Type B pancreatic cell (in vitro differentiated cells): ENCODE results near the gene LMX1A. TPM values are rescaled to one million over a fixed set of nuclear protein-coding genes. Genes with fewer than 3 reads are reported as not detected.

Experiments
- DNase-seq: peaks from one replicate; pipeline ENCODE4 v3.0.0; 2021; ENCODE audit warnings: mixed read lengths; ENCODE audit not compliant: unreplicated experiment; ENCODE audit errors: extremely low spot score
- H3K27ac Mint-ChIP-seq: 2 replicates; pipeline ENCODE4 v1.8.0; 2021; ENCODE audit warnings: mild to moderate bottlenecking, mixed read lengths
- H3K27me3 Mint-ChIP-seq: 2 replicates; pipeline ENCODE4 v1.8.0; 2021; ENCODE audit warnings: mixed read lengths
- H3K36me3 Mint-ChIP-seq: 2 replicates; pipeline ENCODE4 v1.8.0; 2021; ENCODE audit warnings: mixed read lengths
- H3K4me1 Mint-ChIP-seq: one replicate; pipeline ENCODE4 v1.8.0; 2021; ENCODE audit warnings: mixed read lengths; ENCODE audit not compliant: unreplicated experiment
- H3K4me3 Mint-ChIP-seq: 2 replicates; pipeline ENCODE4 v1.8.0; 2021; ENCODE audit warnings: mild to moderate bottlenecking, mixed read lengths
- H3K9me3 Mint-ChIP-seq: 2 replicates; pipeline ENCODE4 v1.8.0; 2021; ENCODE audit warnings: mixed read lengths
- total RNA-seq: library from RNA; stranded (reverse); gene quantifications from 2 replicates; pipeline ENCODE4 v1.2.1, GENCODE V29; 2021; ENCODE audit warnings: low replicate concordance
- TF ChIP-seq, protein P1 (sequence below): fragments of 200-600 bp; sonication (generic); conservative IDR thresholded peaks from 2 replicates; pipeline ENCODE4 v1.5.0; 2021; ENCODE audit warnings: antibody characterized with exemption, mild to moderate bottlenecking

LMX1A gene
- total RNA-seq, 1 donor from 2014 or later = 34.4 TPM

DNA sequence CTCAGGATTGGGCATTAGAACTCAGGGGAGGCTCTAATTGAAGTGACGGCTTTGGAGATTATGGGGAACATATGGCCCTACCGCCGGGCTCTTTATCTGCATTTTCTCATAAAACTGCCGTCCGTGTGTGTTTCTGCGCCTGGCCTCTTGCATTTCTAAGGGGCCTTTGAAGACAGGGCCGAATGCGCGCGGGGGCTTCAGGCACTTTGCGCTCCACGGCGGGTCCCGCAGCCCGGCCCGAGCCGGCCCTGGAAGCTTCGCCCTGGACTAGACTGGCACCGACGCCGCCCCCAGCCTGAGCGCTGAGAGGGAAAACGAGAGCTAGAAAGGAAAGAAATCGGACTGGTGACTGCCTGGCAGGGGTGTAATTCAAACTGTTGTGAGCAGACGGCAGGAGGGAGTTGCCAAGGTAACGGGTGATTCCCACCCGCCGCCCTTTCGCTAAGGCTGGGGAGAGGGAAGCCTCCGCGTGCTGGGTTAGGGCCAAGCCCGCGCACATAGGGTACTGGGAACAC, 120.7 kb downstream of the LMX1A start:
- peak; percentile 73 for DNase-seq
- peaks cover 85% of the 10 kb centered on the region for H3K27me3 Mint-ChIP-seq

DNA sequence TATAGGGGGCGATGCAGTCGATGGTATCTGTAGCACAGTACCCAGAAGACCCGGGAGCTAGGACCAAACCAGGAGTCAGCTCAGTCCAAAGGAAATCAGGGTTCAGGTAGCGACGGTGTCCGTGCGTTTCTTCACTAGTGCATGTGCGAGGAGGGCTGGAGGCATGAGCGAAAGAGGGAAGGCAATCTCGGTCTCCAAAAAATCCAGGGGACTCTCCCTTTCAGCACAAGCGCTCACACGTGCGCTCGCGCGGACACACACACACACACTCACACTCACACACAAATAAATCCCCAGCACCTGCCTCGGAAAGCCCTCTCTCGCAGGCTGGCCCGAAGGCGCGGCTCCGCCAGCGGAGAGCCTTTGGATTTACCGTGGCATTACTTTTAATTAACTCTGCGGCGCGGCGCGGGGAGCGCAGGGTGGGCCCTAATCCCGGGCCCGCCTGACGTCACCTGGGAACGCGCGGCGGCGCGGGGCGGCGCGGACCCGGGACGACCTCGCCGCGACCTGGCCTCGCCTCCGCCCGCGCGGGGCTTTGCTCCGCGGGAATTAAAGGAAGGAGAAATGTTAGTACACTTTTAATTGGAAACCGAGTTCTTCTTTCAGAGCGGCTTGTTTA, 121.2 kb downstream of the LMX1A start:
- H3K36me3 Mint-ChIP-seq = no peaks in the 10 kb centered on the region
- no peak for DNase-seq
- TF ChIP-seq, protein P1, sequence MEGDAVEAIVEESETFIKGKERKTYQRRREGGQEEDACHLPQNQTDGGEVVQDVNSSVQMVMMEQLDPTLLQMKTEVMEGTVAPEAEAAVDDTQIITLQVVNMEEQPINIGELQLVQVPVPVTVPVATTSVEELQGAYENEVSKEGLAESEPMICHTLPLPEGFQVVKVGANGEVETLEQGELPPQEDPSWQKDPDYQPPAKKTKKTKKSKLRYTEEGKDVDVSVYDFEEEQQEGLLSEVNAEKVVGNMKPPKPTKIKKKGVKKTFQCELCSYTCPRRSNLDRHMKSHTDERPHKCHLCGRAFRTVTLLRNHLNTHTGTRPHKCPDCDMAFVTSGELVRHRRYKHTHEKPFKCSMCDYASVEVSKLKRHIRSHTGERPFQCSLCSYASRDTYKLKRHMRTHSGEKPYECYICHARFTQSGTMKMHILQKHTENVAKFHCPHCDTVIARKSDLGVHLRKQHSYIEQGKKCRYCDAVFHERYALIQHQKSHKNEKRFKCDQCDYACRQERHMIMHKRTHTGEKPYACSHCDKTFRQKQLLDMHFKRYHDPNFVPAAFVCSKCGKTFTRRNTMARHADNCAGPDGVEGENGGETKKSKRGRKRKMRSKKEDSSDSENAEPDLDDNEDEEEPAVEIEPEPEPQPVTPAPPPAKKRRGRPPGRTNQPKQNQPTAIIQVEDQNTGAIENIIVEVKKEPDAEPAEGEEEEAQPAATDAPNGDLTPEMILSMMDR = no peak
- H3K4me1 Mint-ChIP-seq = peaks cover 18% of the 10 kb centered on the region
- peak overlapping the region; percentile 87 for H3K4me3 Mint-ChIP-seq
- H3K27ac Mint-ChIP-seq = peak overlapping the region; percentile 78
- no peaks in the 10 kb centered on the region for H3K9me3 Mint-ChIP-seq
- H3K27me3 Mint-ChIP-seq = peaks cover 84% of the 10 kb centered on the region

More for the DNA sequence above, 120.7 kb downstream of the LMX1A start:
- Mint-ChIP-seq H3K9me3 (no peaks in the 10 kb centered on the region), H3K36me3 (no peaks in the 10 kb centered on the region), H3K4me1 (peaks cover 18% of the 10 kb centered on the region), H3K4me3 (peak overlapping the region; percentile 87), H3K27ac (peak overlapping the region; percentile 78)
- TF ChIP-seq, protein P1 = no peak

DNA sequence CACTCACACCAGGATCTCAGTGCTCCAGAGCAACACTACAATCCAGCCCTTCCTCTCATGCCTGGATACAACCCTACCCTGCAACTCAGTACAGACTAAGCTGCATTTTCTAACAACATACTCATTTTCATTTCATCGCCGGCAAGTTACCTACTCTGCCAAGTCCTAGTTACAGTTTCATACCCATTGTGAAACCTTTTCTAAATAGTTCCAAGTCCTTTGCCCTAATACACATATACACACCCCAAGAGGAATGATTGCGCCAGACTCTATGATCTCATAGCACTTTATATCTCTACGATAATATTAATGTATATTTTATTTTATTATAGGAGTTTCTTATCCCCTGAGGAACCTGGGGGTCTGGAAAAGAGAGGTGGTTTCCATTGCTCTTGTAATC, 122.4 kb downstream of the LMX1A start:
- TF ChIP-seq, protein P1 = no peak
- H3K27me3 Mint-ChIP-seq = peaks cover 79% of the 10 kb centered on the region
- DNase-seq = no peak
- H3K9me3 Mint-ChIP-seq = no peaks in the 10 kb centered on the region
- H3K27ac Mint-ChIP-seq = no peak overlapping the region
- no peaks in the 10 kb centered on the region for H3K36me3 Mint-ChIP-seq
- H3K4me1 Mint-ChIP-seq = peaks cover 18% of the 10 kb centered on the region
- H3K4me3 Mint-ChIP-seq = peak overlapping the region; percentile 27

DNA sequence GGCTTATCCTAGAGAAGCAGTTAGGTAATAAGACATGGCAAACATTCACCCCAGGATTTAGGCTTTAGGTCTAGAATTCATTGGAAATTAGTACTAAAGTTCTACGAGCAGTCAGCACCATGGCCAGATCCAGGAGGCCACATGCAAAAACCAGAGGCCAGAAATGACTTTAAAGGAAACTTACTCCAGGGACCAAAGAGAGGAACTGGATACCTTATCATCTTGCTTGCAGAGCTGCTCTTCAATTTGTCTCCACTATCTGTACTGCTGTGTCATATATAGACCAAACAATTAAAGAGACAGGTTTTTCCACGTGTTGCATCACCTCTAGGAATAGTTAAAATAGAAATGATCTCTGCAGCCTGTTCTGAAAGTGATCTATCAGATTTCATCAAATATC, 127.8 kb downstream of the LMX1A start:
- DNase-seq = no peak
- Mint-ChIP-seq H3K4me1 (no peaks in the 10 kb centered on the region), H3K27me3 (peaks cover 42% of the 10 kb centered on the region)

DNA sequence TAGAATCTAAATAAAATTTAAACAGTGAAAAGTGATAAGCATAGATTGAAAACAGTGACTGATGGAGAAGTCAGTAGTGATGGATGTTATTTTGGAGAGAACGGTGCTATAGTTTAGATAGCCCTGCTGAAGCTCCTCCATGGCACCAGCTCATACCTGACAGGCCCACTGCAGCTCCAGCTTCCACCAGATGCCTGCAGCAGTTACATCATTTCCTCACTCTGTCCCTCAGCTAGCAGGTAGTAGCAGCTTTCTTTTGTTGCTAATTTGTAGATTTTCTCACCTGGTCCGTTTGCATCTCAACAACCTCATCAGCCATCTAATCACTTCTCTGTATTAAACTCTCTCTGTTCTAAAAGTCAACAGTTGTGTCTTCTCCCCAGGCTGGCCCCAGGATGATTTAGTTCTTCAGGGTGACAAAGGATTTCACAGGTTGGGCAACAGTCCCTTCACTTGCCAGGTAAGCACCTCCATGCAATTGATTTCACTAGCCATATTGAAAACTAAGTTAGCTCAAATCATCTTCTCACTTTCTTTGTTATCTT, 128.3 kb downstream of the LMX1A start:
- no peaks in the 10 kb centered on the region for H3K9me3 Mint-ChIP-seq
- no peak overlapping the region for H3K27ac Mint-ChIP-seq
- TF ChIP-seq, protein P1 = no peak
- H3K4me3 Mint-ChIP-seq = no peak overlapping the region
- H3K4me1 Mint-ChIP-seq = no peaks in the 10 kb centered on the region
- DNase-seq = no peak
- peaks cover 37% of the 10 kb centered on the region for H3K27me3 Mint-ChIP-seq
- no peaks in the 10 kb centered on the region for H3K36me3 Mint-ChIP-seq

More for the DNA sequence above, 127.8 kb downstream of the LMX1A start:
- H3K36me3 Mint-ChIP-seq = no peaks in the 10 kb centered on the region
- H3K9me3 Mint-ChIP-seq = no peaks in the 10 kb centered on the region
- TF ChIP-seq, protein P1 = no peak
- no peak overlapping the region for H3K27ac Mint-ChIP-seq
- no peak overlapping the region for H3K4me3 Mint-ChIP-seq
